HG03025 (cell line): ENCODE results near the gene ZNF468.
A peak's percentile ranks its signal among the peaks of the same experiment; 100 is the strongest.
"Not testable (repeated sequence)": the region's sequence is repeated elsewhere in the genome, so short reads cannot be mapped to it uniquely, and the experiment has no call there.

Experiments used
- ATAC-seq: cut with Tn5 transposase; IDR thresholded peaks from one replicate; pipeline ENCODE4 v1.9.1; 2021; ENCODE audit warnings: mild to moderate bottlenecking, moderate library complexity; ENCODE audit not compliant: unreplicated experiment, low FRiP score

The ZNF468 gene

DNA sequence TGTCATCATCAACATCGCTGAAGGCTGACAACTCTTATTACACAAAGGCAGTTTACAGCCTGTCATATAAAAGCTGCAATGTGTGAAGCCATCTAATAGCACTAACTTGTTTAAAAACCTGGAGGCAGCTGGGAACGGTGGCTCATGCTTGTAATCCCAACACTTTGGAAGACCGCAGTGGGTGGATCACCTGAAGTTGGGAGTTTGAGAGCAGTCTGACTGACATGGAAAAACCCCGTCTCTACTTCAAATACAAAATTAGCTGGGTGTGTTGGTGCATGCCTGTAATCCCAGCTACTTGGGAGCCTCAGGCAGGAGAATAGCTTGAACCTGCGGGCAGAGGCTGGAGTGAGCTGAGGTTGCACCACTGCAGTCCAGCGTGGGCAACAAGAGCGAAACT lies 27.6 kb downstream of the ZNF468 start:
- ATAC-seq = not testable (repeated sequence)

GRCh38 chr19:52825765-52826164 lies 31.7 kb downstream of the ZNF468 start:
- ATAC-seq = no peak

DNA sequence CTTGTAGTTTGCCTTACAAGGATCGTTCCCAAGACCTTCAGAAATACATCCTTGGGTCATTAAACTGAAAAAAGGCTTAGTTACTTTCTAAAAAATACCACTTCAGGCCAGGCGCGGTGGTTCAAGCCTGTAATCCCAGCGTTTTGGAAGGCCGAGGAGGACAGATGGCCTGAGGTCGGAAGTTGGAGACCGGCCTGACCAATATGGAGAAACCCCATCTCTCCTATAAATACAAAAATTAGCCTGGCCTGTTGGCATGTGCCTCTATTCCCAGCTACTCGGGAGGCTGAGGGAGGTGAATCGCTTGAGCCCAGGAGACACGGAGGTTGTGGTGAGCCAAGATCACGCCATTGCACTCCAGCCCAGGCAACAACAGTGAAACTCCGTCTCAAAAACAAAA lies 33.7 kb downstream of the ZNF468 start:
- no peak for ATAC-seq

- ATAC-seq = peak; percentile 87
Measured at GRCh38 chr19:52821204-52821960, 36.0 kb downstream of the ZNF468 start, which contains the start of gene ZNF28. Gene ZNF28, minus strand, starts transcription at chr19:52821633. Its CDS starts 3,675 bp downstream, at chr19:52817958.

DNA sequence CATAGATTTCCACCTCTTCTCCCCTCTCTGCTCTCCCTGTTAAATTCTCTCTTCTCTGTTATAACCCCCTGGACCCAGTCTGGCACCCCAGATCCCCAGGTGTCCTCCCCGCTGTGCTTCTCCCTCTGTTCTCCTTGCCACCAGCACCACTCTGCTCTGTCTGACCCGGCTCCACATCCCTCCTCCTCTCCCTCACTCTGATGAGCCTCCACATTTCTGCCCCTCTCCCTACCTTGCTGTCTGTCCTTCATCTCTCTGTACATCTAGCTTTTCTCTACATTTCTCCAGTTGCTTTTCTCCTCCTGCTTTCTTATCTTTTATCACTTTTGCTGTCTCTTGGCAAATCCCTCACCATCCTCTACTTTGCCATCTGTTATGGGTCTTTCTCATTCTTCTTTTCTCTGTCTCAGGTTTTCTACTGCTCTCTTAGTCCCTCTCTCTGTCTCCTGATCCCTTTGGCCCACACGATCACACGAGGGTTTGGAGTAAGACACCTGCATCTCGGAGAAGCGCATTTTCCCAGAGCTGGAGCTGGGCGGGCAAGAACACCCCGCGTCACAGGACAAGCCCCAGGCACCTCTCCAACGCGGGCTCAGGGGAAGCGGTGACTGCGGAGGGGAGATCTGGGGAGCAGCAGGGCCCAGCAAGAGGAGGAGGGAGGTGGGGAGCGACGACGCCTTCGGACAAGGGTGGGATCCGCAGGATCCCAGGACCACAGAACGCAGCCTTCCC lies 36.8 kb downstream of the ZNF468 start:
- ATAC-seq = not testable (repeated sequence)

DNA sequence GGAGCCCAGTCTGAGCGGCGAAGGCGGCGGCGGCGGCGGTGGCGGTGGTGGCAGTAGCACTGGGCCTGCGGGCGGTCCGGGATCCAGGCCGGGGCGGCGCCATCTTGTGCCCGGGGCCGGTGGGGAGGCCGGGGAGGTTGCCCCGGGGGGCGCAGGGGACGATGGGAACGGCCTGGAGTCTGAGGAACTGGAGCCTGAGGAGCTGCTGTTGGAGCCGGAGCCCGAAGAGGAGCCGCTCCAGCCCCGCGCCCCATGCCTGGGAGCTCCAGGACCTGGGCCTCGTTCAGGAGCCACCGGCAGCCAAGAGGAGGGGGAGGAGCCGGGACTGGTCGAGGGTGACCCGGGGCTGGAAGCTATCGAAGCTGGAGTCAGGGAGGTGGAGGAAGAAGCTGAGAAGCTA lies 47.6 kb downstream of the ZNF468 start:
- no peak for ATAC-seq

DNA sequence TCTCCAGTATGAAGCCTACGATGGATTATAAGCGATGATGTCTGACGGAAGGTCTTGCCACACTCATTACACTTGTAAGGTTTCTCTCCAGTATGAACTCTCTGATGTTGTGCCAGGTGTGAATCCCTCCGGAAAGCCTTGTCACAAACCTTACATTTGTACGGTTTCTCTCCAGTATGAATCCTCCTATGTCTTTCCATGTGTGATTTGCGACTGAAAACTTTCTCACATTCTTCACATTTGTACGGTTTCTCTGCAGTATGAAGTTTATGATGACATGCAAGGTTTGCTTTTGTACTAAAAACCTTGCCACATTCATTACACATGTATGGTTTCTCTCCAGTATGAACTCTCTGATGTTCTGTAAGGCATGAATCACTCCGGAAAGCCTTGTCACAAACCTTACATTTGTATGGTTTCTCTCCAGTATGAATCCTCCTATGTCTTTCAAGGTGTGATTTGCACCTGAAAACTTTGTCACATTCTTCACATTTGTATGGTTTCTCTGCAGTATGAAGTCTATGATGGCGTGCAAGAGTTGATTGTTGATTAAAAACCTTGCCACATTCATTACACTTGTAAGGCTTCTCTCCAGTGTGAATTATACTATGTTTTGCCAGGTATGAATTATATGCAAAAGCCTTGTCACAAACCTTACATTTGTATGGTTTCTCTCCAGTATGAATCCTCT lies 57.3 kb downstream of the ZNF468 start:
- not testable (repeated sequence) for ATAC-seq

- no peak for ATAC-seq
Measured at GRCh38 chr19:52789440-52789839, 68.0 kb downstream of the ZNF468 start.
